Left cardiac atrium (tissue), 4 donors: Measurements from ENCODE around the gene VENTX. TPM values are rescaled to one million over a fixed set of nuclear protein-coding genes. Genes with fewer than 3 reads are reported as not detected.

Experiments used
- ATAC-seq, 2 donors: fragments of 200-7000 bp; cut with Tn5 transposase; one replicate each; pipeline ENCODE4 v1.9.1; 2020; ENCODE audit warnings: mild to moderate bottlenecking in 2 of 2, moderate library complexity in 2 of 2
- DNase-seq: peaks from one replicate; pipeline ENCODE4 v3.0.0-alpha.2; 2020
- intact Hi-C, 2 donors: fragments of 100-400 bp; cut with DNase I; formaldehyde crosslinking; loops; one replicate each; pipeline versions ENCODE4 v1.14.1 to v1.15.1; 2022 to 2023
- long read RNA-seq: library from polyadenylated mRNA; unstranded; transcript quantifications from one replicate; pipeline ENCODE4 v2.0.0, GENCODE V29; 2021
- total RNA-seq, 2 donors: library from RNA; stranded (reverse); fragmentation: NEBNext Ultra II Directional; extraction: Animal tissue kit (Norgen Biotek cat#: 25700); gene quantifications; one replicate each; pipeline ENCODE4 v1.2.1, GENCODE V29; 2021
- donor health status: DM: no; HTN: yes; CAD: no.
- donor health status: DM: no; HTN: yes; CAD: no; lungs with severe emphysema.
- donor health status: DM: yes; HTN: yes; CAD: no.
- donor health status: Dilated cardiomyopathy.

The VENTX gene
- total RNA-seq, result 1 to 10 TPM; 1.3 TPM
- long read RNA-seq, result 0 reads

- intact Hi-C loops, result no loop called here
- ATAC-seq (no peak), DNase-seq (no peak)
Observed at GRCh38 chr10:133237588-133238465, at the start of gene VENTX. TSS of gene VENTX (plus strand) at chr10:133237855. CDS start at chr10:133237915, 60 bp downstream.

GRCh38 chr10:133187906-133188681, 49.6 kb upstream of the VENTX start:
- no peak for DNase-seq
- ATAC-seq, result no peak
- intact Hi-C loops, result no loop called here

- no peak for ATAC-seq
- intact Hi-C loops, result no loop called here
- DNase-seq, result no peak
Observed at GRCh38 chr10:133189256-133189655, 48.4 kb upstream of the VENTX start.

- intact Hi-C loops, result no loop called here
Observed at GRCh38 chr10:133189726-133190125, 47.9 kb upstream of the VENTX start.

GRCh38 chr10:133190225-133190624, 47.4 kb upstream of the VENTX start:
- DNase-seq (no peak), ATAC-seq (no peak)
- intact Hi-C loops, result no loop called here

More at GRCh38 chr10:133189726-133190125, 47.9 kb upstream of the VENTX start:
- ATAC-seq (no peak), DNase-seq (no peak)

- ATAC-seq (no peak), DNase-seq (no peak)
- intact Hi-C loops, result no loop called here
Observed at GRCh38 chr10:133191651-133192050, 46.0 kb upstream of the VENTX start.

GRCh38 chr10:133194151-133194550, 43.5 kb upstream of the VENTX start:
- intact Hi-C loops, result no loop called here
- no peak for DNase-seq
- no peak for ATAC-seq

GRCh38 chr10:133195096-133195495, 42.6 kb upstream of the VENTX start:
- DNase-seq (no peak), ATAC-seq (no peak)
- intact Hi-C loops, result no loop called here

GRCh38 chr10:133195611-133196010, 42.0 kb upstream of the VENTX start:
- ATAC-seq (no peak), DNase-seq (no peak)
- intact Hi-C loops, result no loop called here

GRCh38 chr10:133196221-133196915, 41.3 kb upstream of the VENTX start:
- intact Hi-C loops, result no loop called here
- ATAC-seq, result no peak
- DNase-seq, result no peak

GRCh38 chr10:133196936-133197758, 40.5 kb upstream of the VENTX start:
- DNase-seq (no peak), ATAC-seq (no peak)
- intact Hi-C loops, result no loop called here

- ATAC-seq, result no peak
- intact Hi-C loops, result no loop called here
- DNase-seq, result no peak
Observed at GRCh38 chr10:133197786-133198185, 39.9 kb upstream of the VENTX start.

GRCh38 chr10:133198206-133198605, 39.4 kb upstream of the VENTX start:
- ATAC-seq (no peak), DNase-seq (no peak)
- intact Hi-C loops, result no loop called here

- no peak for DNase-seq
Observed at GRCh38 chr10:133198621-133199487, 38.8 kb upstream of the VENTX start.

GRCh38 chr10:133199488-133199885, 38.2 kb upstream of the VENTX start:
- no peak for ATAC-seq
- DNase-seq, result no peak
- intact Hi-C loops, result no loop called here

More at GRCh38 chr10:133198621-133199487, 38.8 kb upstream of the VENTX start:
- no peak for ATAC-seq
- intact Hi-C loops, result no loop called here

- ATAC-seq (peak in 1 of 2 donors; percentile 43), DNase-seq (no peak)
- intact Hi-C loops, result no loop called here
Observed at GRCh38 chr10:133199992-133200611, 37.6 kb upstream of the VENTX start.

- ATAC-seq, result no peak
- intact Hi-C loops, result no loop called here
- no peak for DNase-seq
Observed at GRCh38 chr10:133200621-133201031, 37.0 kb upstream of the VENTX start.
